IPS-11a (cell line): ENCODE results near the gene KCND1.
"Not testable (repeated sequence)": the region's sequence is repeated elsewhere in the genome, so short reads cannot be mapped to it uniquely, and the experiment has no call there.

Experiments used
- H3K4me3 ChIP-seq: one replicate; pipeline ENCODE4 v1.5.1; 2013; ENCODE audit warnings: low read depth, low read length, control low read depth

The KCND1 gene

DNA sequence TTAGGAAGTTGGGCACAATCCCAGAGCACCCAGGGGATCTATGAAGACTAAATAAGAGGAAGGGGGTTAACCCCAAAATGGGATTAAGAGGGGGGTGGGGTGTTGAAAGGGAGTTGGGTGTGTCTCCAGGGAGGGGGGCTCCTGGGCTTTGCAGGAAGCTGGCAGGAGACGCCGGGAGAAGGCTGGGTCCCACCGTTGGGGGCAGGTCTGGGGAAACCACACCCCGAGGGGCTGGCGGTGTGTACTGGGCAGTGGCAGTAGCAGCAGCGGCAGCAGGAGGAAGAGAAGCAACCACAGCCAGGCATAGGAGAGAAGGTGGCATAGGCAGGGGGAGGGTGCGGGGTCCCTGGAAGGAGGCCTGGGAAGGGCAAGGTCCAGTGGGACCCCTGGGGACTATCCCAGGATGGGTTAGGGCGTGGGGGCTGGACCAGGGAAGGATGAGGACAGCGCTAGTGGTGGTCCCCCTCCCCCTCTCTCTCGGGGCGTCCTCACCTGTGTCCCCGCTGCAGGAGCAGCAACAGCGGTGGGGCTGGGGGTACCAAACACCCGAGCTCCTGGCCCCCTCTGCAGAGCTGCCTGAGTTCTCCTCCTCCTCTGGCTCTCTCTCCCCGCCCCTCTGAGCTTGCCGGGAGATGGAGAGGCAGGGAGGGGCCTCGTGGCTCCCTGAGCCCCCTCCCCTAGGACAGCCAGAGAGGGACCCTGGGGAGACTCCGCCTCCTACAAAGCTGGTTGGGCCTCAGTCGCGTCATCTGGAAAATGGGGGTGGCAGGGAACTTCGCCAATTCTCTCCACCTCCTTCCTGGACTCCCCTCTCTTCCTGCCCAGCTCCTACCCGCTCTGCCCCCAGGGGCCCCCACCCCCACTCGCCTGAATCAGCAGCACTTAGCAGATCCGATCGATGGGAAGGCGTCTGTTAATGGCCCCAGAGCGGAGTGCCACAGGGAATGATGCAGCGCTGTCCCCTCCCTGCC, at the start of gene KCND1:
TSS of gene KCND1 (minus strand) at position 596 of the 971 bp plus-strand sequence. CDS start 1,573 bp downstream, outside the sequence.
- peak within 1 kb of the TSS; percentile 48 for H3K4me3 ChIP-seq

DNA sequence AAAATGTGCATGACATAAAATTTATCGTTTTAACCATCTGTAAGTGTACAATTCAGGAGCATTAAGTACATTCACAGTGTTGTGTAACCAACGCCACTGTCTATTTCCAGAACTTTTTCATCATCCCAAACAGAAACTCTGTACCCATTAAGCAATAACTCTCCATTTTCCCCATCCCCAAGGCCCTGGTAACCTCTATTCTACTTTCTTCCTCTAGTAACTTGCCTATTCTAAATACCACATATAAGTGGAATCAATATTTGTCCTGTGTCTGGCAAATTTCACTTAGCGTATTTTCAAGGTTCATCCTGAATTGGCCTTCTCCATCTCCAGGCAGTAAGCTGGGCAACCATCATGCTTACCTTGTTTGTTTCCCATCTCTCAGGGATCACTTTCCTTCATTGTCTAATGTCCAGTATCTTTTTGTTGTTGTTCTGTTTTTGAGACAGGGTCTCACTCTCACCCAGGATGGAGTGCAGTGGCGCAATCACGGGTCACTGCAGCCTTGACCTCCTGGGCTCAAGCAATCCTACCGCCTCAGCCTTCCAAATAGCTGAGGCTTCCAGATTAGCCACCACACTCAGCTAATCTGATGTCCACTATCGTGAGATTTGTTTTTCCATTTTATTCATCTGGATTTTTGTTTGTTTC, 48.1 kb upstream of the KCND1 start:
- H3K4me3 ChIP-seq: no peak overlapping the region

DNA sequence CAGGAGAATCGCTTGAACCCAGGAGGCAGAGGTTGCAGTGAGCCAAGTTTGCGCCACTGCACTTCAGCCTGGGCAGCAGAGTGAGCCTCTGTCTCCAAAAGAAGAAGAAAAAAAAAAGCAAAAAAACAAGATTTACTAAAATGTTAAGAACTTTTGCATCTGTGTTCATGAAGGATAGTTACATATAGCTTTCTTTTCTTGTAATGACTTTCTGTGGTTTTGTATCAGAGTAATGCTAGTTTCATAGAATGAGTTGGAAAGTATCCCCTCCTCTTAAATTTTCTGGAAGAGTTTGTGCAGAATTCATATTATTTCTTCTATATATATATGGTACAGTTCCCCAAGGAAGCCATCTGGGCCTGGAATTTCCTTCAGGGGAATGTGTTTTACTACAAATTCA, 47.4 kb upstream of the KCND1 start:
- H3K4me3 ChIP-seq: no peak overlapping the region

DNA sequence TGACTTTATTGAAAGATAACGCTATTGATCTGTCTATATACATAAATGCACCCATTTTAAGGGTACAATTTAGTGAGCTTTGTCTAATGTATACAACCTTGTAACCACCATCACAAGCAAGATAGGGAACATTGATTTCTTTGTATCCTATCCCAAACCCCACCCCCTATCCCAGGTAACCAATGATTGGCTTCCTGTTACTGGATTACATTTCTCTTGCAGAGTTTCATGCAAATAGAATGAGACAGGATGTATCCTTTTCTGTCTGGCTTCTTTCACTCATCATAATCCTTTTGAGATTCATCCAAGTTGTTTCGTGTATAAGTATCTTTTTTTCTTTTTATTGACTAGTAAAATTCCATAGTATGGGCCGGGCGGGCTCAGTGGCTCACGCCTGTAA, 32.1 kb upstream of the KCND1 start:
- H3K4me3 ChIP-seq: no peak overlapping the region

DNA sequence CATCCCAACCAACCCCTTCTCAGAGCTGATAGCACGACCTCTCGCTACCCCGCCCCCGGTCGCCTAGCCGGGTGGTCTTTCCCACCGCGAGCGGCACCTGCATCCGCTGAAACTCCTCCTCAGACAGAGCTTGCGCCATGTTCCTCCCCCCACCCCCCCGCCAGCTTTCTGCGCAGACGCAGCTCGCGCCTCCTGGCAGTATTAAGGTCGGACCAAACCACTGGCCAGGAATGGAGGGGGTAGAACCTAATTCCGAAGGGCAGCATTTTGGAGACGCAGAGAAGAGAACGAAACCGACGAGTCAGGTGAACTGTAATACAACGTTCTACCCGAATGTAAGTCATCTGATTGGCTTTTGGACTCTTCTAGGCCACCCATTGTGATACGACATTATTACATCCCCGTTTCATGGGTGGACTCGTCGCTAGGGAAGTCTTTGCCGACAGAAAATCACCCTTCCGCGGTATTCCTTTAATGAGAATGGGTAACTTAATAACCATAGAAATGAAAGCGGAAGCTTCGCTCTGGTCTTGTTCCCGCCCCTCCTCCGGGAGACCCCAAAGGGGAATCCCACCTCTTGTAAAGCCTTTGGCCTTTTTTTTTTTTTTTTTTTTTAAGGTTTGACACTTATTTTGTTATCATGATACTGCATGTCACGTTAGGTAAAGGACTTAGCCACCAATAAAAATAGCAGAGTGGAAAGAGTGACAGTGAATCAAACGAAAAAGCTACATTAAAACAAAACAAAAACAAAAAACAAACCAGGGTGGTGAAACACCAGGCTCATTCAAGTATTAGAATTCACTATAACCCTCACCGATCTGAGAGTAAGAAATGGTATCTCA, 30.7 kb upstream of the KCND1 start, which contains the start of gene GRIPAP1:
TSS of gene GRIPAP1 (minus strand) at position 174 of the 845 bp plus-strand sequence. CDS start at position 139, 35 bp downstream.
- H3K4me3 ChIP-seq: peak within 1 kb of the TSS; percentile 81

DNA sequence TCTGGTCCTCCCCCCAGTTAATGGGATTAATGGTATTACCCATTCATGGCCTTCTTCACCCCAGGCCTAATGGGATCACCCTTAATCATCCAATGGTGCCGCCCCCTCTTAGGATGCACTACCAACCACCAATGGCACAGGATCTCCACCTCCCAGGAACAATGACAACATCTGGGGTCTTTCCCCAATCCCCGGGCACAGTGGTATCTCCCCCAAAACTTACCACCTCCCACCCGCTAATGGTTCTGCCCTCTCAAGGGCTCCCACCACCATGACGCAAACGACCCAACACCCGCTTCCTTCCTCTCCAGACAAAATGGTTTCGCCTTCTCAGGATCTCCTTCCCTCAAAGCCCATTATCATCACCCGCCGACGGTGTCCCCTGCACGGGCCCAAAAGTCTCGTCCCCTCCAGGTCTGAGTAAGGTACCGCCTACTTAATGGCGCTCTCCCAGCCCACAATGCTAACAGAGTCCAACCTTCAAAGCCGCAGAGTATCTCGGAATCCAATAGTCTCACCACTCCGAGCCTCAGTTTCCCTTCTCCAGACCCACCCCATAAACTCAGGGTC, 30.0 kb upstream of the KCND1 start:
- peak overlapping the region; percentile 81 for H3K4me3 ChIP-seq

DNA sequence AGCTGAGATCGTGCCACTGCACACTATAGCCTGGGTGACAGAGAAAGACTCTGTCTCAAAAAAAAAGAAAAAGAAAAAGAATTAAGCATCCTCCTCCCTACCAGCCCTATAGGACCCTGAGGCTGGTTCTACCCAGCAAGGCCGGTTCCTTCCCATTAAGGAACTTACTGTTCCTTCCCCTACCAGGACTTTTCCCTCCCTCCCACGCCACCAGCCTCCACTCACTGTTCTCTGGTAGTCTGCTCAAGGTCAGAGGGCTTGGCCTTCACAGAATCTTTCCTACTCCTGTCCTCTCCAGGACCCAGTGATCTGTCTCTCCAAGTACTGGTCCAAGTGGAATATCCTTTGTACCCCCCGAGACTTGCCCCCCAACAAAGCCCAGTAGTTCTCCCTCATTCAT, 29.0 kb upstream of the KCND1 start:
- H3K4me3 ChIP-seq: no peak overlapping the region

DNA sequence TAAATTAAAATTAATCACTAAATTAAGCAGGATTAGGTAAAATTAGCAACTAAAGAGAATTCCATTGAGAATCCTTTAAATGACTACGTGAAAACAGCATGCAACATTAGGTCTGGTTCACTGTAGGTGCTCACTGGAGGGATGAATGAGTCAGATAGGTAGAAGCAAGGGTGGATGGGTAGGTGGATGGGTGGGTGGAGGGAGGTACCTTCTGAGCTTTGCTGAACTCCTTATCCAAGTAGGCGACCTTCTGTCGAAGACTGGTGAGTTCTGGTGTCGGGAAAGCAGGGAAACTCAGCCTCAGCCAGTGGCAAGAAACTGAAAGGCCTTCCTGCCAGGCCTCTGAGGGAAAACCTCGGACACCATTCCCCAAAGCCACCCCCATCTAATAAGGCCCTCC, 27.4 kb upstream of the KCND1 start:
- no peak overlapping the region for H3K4me3 ChIP-seq

DNA sequence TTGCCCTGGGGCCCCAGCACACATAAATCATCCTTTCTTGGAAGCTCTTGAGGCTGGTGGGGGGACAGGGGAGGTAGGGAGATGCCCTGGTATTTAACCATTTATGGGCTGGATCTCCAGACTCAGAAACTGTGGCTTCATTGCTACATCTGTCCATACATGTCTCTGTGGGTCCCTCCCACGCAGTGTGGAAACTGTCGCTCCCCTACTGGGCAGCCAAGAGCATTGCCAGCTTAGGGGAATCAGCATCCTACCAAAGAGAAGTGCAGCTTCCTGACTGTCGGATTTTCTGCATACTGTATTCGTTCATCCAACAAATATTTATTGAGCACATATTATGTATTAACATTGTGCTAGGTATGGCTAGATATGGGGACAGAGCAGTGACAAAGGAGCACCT, 26.7 kb upstream of the KCND1 start:
- no peak overlapping the region for H3K4me3 ChIP-seq

DNA sequence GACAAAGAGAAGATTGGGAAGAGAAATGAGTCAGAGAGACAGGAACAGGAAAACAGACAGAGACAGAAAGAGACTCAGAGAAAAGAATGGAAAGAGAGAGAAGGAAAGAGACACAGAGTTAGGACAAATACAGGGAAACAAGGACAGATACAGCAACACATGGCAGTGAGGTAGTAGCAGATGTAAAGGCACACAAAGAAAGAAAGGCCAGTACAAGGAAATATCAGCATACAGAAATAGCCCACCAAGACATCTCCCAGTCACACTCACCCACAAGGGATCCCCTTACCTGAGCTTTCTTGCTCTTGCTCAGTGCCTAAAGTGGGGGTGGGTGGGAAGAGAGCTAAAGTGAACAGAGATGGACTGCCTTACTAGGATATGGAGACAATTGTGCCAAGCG, 26.2 kb upstream of the KCND1 start:
- no peak overlapping the region for H3K4me3 ChIP-seq

DNA sequence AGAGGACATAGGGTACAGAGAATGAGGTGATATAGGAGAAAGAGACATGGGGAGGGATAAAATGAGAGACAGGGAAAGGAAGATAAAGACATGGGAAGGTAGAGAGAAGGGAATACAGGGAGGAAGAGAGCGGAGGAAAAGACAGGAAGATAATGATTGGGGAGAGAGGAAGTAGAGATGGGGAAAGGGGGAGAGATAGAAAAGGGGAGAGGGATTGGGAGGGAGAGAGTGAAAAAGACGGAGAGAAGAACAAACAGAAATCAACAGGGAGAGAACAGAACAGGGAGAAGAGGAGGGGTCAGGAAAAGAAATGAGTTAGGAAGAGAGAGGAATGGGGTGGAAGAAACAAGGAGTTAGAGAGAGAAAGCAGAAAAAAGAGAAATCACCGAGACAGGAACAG, 25.8 kb upstream of the KCND1 start:
- no peak overlapping the region for H3K4me3 ChIP-seq

DNA sequence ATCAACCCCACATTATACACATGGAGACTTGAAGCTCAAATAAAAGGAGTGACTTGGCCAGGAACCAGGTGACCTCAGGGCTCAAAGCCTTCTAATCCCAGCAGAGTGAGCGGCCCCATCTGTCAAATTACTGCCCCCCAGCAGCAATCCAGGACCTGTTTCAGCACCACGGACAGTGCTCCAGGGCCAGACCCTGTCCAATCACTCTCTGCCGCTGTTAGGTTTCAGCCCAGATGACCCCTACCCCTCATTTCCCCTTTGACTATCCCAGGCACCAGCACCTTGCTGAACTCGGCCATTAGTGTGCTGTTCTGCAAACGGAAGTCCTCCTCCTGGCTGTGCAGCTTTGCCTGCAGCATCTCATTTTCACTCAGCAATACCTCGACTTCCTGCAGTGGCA, 25.3 kb upstream of the KCND1 start:
- H3K4me3 ChIP-seq: no peak overlapping the region

DNA sequence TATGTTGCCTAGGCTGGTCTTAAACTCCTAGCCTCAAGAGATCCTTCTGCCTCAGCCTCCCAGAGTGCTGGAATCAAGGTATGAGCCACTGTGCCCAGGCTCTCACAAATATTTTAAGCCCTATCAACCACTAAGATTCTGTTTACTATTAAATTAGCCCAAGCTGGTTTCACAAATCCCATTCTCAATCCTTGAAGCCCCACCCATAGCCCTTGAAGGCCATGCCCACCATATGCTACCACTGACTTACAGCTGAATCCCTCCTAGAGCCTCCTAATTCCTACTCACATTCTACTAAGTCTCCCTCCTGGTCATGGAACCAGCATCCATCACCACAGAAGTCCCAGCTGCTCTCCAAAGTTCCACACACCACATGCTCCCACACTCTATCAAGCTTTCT, 20.7 kb upstream of the KCND1 start:
- no peak overlapping the region for H3K4me3 ChIP-seq

DNA sequence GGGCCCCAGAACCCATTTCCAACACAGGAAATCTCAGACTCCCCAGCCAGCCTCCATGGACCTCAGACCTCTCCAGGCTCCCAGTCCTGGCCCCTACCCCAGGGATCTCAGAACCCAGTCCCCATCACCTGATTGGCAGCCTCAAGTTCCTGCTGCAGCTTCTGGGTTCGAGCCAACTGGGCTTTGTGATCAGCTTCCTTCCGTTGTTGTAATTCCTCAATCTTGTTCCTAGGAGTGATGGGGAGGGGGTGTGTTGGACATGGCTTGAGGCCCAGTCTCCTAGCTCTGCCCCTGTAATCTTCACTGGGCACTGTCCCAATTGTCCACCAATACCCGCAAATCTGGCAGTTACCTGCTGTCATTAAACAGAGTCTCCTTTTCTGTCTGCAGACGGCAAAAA, 17.8 kb upstream of the KCND1 start:
- H3K4me3 ChIP-seq: no peak overlapping the region

DNA sequence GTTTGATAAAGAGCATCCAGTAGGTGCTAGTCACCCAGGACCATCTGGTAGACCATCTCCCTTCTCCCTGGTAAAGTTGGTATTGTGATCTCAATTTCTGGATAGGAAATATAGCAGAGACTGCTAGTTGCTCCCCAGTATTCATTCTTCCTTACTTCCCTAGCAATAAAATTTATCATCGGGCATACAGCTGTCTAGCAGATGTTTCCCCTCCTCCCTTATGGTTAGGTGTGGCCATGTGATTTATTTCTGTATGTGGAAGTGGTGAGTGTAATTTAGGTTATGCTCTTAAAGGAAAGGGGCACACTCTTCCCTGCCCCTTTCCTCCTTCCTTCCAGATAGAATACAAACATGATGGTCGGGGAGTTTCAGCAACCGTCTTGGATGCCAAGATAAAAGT, 12.3 kb upstream of the KCND1 start:
- H3K4me3 ChIP-seq: no peak overlapping the region

DNA sequence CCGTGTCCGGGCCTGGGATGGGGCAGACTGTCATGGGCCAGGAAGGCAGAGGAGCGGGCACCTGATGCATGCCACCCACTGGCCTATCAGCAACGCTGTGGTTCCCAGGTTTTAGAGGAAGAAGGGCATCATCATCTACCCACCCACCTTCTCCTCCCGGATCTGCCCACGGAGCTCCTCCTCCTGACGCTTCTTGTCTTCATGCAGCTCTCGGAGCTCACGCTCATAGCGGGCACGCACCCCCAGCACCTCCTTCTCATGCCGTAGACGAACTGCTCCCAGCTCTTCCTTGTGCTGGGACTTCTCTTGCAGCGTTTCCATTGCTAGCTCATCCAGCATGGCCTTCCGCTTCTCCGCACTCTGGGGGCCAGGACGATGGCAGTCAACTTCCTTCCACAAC, 11.4 kb upstream of the KCND1 start:
- H3K4me3 ChIP-seq: no peak overlapping the region

DNA sequence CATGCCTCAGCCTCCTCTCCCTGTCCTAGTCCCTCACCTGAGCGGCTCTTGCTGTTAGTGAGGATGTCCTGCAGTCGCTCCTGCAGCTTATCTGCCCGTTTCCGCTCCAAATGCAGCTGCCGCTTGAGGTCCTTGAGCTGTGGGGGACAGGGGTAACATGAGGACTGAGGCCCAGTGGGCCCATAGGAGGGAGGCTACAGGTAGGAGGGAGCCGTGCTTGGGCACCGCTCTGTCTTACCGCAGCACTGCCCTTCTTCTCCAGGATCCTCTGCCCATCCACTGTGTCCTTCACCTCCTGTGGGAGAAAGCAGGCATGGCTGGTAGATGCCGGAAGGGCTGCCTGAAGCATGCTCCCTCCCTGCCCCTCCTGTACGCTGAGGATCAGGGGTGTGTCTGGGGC, 9.5 kb upstream of the KCND1 start:
- H3K4me3 ChIP-seq: no peak overlapping the region

DNA sequence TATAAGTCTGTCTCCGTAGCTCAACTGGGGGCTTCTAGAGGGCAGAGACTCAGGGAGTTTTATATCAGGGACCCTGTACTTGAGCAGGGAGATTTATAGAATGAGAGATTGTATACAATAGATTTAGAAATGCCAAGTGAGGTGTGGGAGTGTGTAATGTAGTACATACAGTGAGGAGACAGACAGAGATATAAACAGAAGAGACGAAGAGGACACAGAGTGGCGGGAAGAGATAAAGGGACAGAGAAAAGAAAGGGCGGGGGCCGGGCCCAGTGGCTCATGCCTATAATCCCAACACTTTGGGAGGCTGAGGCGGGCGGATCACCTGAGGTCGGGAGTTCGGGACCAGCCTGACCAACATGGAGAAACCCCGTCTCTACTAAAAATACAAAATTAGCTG, 8.7 kb upstream of the KCND1 start:
- H3K4me3 ChIP-seq: not testable (repeated sequence)

DNA sequence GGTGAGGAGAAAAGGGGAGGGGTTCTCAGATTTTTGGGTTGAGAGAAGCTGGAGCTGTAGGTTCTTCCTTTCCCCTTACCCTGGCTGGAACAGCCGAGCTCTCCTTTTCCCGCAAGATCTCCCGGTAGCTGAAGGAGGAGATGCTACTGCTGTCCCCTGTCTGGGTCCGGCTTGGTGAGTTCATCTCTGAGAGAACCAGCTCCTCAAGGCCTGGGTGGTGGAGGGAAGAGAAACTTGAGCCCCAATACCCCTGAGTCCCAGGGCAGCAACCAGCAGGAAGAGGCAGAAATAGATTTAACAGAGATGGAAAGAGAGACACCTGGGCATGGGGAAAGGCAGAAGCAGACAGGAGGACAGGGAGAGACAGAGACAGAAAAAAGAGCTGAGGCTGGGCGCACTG, 6.6 kb upstream of the KCND1 start:
- H3K4me3 ChIP-seq: no peak overlapping the region

DNA sequence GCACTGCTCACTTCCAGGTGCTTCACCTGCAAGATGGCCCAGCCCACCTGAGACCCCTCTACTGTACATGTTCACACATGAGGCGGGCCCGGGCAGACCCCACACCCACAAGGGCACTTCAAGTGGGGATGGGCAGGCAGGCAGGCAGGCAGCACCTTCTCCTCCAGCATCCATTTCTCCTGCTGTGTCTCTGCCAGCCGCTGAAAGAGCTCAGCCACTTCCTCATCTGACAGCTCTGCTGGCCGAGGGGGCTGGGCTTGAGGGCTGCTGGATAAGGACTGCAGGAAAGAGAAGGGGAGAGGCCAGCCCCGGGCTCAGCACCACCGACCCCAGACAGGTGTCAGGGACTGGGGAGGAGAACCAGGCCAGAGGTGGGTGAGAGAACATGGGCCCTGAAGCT, 4.4 kb upstream of the KCND1 start:
- H3K4me3 ChIP-seq: no peak overlapping the region

DNA sequence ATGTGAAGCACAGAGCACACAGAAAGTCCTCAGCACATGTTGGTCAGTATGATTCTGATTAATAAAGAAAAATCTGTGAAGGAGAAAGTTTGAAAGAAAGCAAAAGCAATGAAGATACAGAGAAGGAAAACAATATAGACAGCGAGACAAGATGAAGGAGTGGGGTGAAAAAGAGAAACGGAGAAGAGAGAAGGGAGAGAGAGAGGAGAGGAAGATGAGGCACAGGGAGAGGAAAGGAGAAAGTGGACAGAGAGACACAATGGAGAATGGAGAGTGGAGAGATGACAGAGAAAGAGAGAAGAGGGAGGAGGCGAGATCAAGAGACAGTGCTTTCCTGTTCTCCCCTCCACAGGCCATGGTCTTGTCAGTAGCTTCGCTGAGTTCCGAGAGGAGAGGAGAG, 3.9 kb upstream of the KCND1 start:
- no peak overlapping the region for H3K4me3 ChIP-seq
